HG02642 (cell line): ENCODE measurements around the gene METAP1.
"Not testable (repeated sequence)": the region's sequence is repeated elsewhere in the genome, so short reads cannot be mapped to it uniquely, and the experiment has no call there.

ENCODE experiments used
- ATAC-seq: cut with Tn5 transposase; IDR thresholded peaks from one replicate; pipeline ENCODE4 v1.9.1; 2021; ENCODE audit warnings: mild to moderate bottlenecking; ENCODE audit not compliant: unreplicated experiment, poor library complexity

The METAP1 gene

GRCh38 chr4:99088481-99089365, 93.2 kb downstream of the METAP1 start, which contains the start of gene ADH5:
ADH5 (minus strand) TSS chr4:99088788; CDS start chr4:99088700, 88 bp downstream.
- peak; percentile 96 for ATAC-seq

GRCh38 chr4:99090481-99091215, 95.1 kb downstream of the METAP1 start:
- ATAC-seq: no peak

GRCh38 chr4:99091216-99091575, 95.7 kb downstream of the METAP1 start:
- no peak for ATAC-seq

GRCh38 chr4:99091841-99092240, 96.3 kb downstream of the METAP1 start:
- ATAC-seq: not testable (repeated sequence)

GRCh38 chr4:99099311-99099710, 103.8 kb downstream of the METAP1 start:
- ATAC-seq: no peak

GRCh38 chr4:99099814-99100213, 104.3 kb downstream of the METAP1 start:
- not testable (repeated sequence) for ATAC-seq

- no peak for ATAC-seq
Measured at GRCh38 chr4:99100876-99101275, 105.4 kb downstream of the METAP1 start.

- no peak for ATAC-seq
Measured at GRCh38 chr4:99102634-99103033, 107.1 kb downstream of the METAP1 start.

GRCh38 chr4:99103166-99103565, 107.6 kb downstream of the METAP1 start:
- no peak for ATAC-seq

- ATAC-seq: no peak
Measured at GRCh38 chr4:99104153-99104552, 108.6 kb downstream of the METAP1 start.

- not testable (repeated sequence) for ATAC-seq
Measured at GRCh38 chr4:99109286-99109685, 113.8 kb downstream of the METAP1 start.
